H1 (cell line): Measurements from ENCODE around the gene SLC22A23. TPM values are rescaled to one million over a fixed set of nuclear protein-coding genes. Genes with fewer than 3 reads are reported as not detected.

ENCODE experiments used
- CTCF ChIA-PET: fragments of 300-600 bp; sonication (Branson Sonifier 250); formaldehyde crosslinking; loops from one replicate; lab custom pipeline; 2021; ENCODE audit not compliant: partially characterized antibody; lab: Charles Lee
- POLR2A ChIA-PET: fragments of 300-600 bp; sonication (Branson Sonifier 250); formaldehyde crosslinking; loops from one replicate; lab custom pipeline; 2021; ENCODE audit warnings: inconsistent platforms; ENCODE audit not compliant: partially characterized antibody; lab: Charles Lee
- DNase-seq, 2 experiments: peaks; one replicate each; pipeline versions ENCODE4 v3.0.0 to v3.0.0-alpha.2; 2010 to 2022; ENCODE audit warnings: low spot score in 2 of 2, low read depth in 1 of 2, mixed read lengths in 1 of 2
- FAIRE-seq: peaks from 2 replicates; lab custom pipeline; 2011; peaks lifted over from hg19 to GRCh38; lab: Jason Lieb, UNC
- H2AFZ ChIP-seq: 2 replicates; pipeline ENCODE4 v1.8.1; 2012; ENCODE audit warnings: low read length, inconsistent platforms
- H2AK5ac ChIP-seq: 2 replicates; pipeline ENCODE4 v1.6.1; 2013; ENCODE audit warnings: low read depth, low read length
- H2BK120ac ChIP-seq: replicated peaks from 2 replicates; pipeline ENCODE3; 2013; ENCODE audit warnings: low read depth, low read length, inconsistent platforms
- H2BK12ac ChIP-seq: 2 replicates; pipeline ENCODE4 v1.6.1; 2013; ENCODE audit warnings: low read depth, low read length
- H2BK15ac ChIP-seq: 2 replicates; pipeline ENCODE4 v1.6.1; 2013; ENCODE audit warnings: low read length
- H2BK20ac ChIP-seq: 2 replicates; pipeline ENCODE4 v1.6.1; 2013; ENCODE audit warnings: low read length
- H2BK5ac ChIP-seq: 2 replicates; pipeline ENCODE4 v1.6.1; 2013; ENCODE audit warnings: low read depth, low read length
- H3K14ac ChIP-seq: 2 replicates; pipeline ENCODE4 v1.6.1; 2013; ENCODE audit warnings: inconsistent platforms; ENCODE audit not compliant: insufficient read length
- H3K18ac ChIP-seq: 2 replicates; pipeline ENCODE4 v1.6.1; 2013; ENCODE audit warnings: low read length; ENCODE audit errors: extremely low read depth
- H3K23ac ChIP-seq: 2 replicates; pipeline ENCODE4 v1.6.1; 2013; ENCODE audit warnings: inconsistent platforms; ENCODE audit not compliant: insufficient read length
- H3K23me2 ChIP-seq: 2 replicates; pipeline ENCODE4 v1.6.1; 2013; ENCODE audit warnings: low read depth, low read length
- H3K27ac ChIP-seq: 2 replicates; pipeline ENCODE4 v1.6.1; 2011; ENCODE audit warnings: low read depth, low read length, inconsistent platforms
- H3K27me3 ChIP-seq, 4 experiments: replicated peaks in 1 of 4; 1 replicate in 1 of 4; 2 replicates in 3 of 4; pipeline versions ENCODE4 v1.6.1 to v1.8.1; 2011 to 2013; ENCODE audit warnings: low read length in 3 of 4, mild to moderate bottlenecking in 3 of 4, inconsistent platforms in 2 of 4, mixed read lengths in 2 of 4, moderate library complexity in 1 of 4; ENCODE audit not compliant: control insufficient read depth in 3 of 4, insufficient read depth in 3 of 4; ENCODE audit errors: extremely low read depth in 1 of 4
- H3K36me3 ChIP-seq, 4 experiments: 2 replicates each; pipeline versions ENCODE4 v1.6.1 to v1.8.1; 2011 to 2013; ENCODE audit warnings: mild to moderate bottlenecking in 4 of 4, low read length in 3 of 4, moderate library complexity in 2 of 4, control low read depth in 1 of 4, inconsistent platforms in 1 of 4; ENCODE audit not compliant: insufficient read depth in 4 of 4, control insufficient read depth in 2 of 4
- H3K4ac ChIP-seq: replicated peaks from 2 replicates; pipeline ENCODE3; 2013; ENCODE audit warnings: low read length, low read depth, mixed read lengths, inconsistent platforms; ENCODE audit not compliant: insufficient read length
- H3K4me1 ChIP-seq, 4 experiments: replicated peaks in 1 of 4; 1 replicate in 1 of 4; 2 replicates in 3 of 4; pipeline versions ENCODE4 v1.6.1 to v1.8.1; 2011 to 2013; ENCODE audit warnings: low read length in 3 of 4, inconsistent platforms in 2 of 4, mixed read lengths in 1 of 4; ENCODE audit not compliant: insufficient read depth in 4 of 4, control insufficient read depth in 3 of 4
- H3K4me2 ChIP-seq, 2 experiments: 2 replicates each; pipeline versions ENCODE4 v1.6.1 to v1.8.1; 2011 to 2013; ENCODE audit warnings: low read depth in 2 of 2, low read length in 2 of 2, control low read depth in 1 of 2, inconsistent platforms in 1 of 2, mild to moderate bottlenecking in 1 of 2; ENCODE audit not compliant: insufficient read depth in 1 of 2
- H3K4me3 ChIP-seq, 4 experiments: fragments of 200-600, 300-600 bp in 1 of 4; sonication (generic), shearing (Covaris generic), sonication (Bioruptor Twin) in 1 of 4; 2 replicates each; pipeline versions ENCODE4 v1.5.1 to v1.8.1; 2011 to 2016; ENCODE audit warnings: low read length in 4 of 4, low read depth in 3 of 4, control low read depth in 2 of 4, inconsistent platforms in 2 of 4, mild to moderate bottlenecking in 2 of 4, mixed read lengths in 1 of 4, moderate library complexity in 1 of 4; ENCODE audit not compliant: insufficient read depth in 2 of 4; ENCODE audit errors: extremely low read depth in 1 of 4
- H3K56ac ChIP-seq: replicated peaks from 2 replicates; pipeline ENCODE3; 2013; ENCODE audit warnings: low read depth, mild to moderate bottlenecking, mixed read lengths, low read length, inconsistent platforms; ENCODE audit not compliant: insufficient read length
- H3K79me1 ChIP-seq: 2 replicates; pipeline ENCODE4 v1.6.1; 2013; ENCODE audit warnings: low read depth, low read length, control low read depth
- H3K79me2 ChIP-seq, 2 experiments: 2 replicates each; pipeline versions ENCODE4 v1.6.1 to v1.8.1; 2012 to 2013; ENCODE audit warnings: low read length in 2 of 2, mild to moderate bottlenecking in 2 of 2, inconsistent platforms in 1 of 2; ENCODE audit not compliant: insufficient read depth in 2 of 2, control insufficient read depth in 1 of 2
- H3K9ac ChIP-seq, 4 experiments: replicated peaks in 1 of 4; 1 replicate in 1 of 4; 2 replicates in 3 of 4; pipeline versions ENCODE4 v1.6.1 to v1.8.1; 2011 to 2013; ENCODE audit warnings: low read depth in 3 of 4, low read length in 3 of 4, control low read depth in 2 of 4, mild to moderate bottlenecking in 2 of 4, moderate library complexity in 2 of 4, inconsistent platforms in 1 of 4; ENCODE audit errors: extremely low read depth in 1 of 4
- H3K9me3 ChIP-seq, 2 experiments: 2 replicates each; pipeline versions ENCODE4 v1.6.1 to v1.8.1; 2012 to 2013; ENCODE audit warnings: mild to moderate bottlenecking in 2 of 2, moderate library complexity in 2 of 2, control low read depth in 1 of 2, inconsistent platforms in 1 of 2, low read depth in 1 of 2, low read length in 1 of 2, mixed read lengths in 1 of 2; ENCODE audit not compliant: insufficient read depth in 2 of 2
- H4K20me1 ChIP-seq, 2 experiments: replicated peaks in 1 of 2; 2 replicates each; pipeline versions ENCODE3 to v1.8.1; 2011 to 2013; ENCODE audit warnings: inconsistent platforms in 2 of 2, low read length in 2 of 2, mild to moderate bottlenecking in 1 of 2; ENCODE audit not compliant: insufficient read depth in 2 of 2, control insufficient read depth in 1 of 2
- H4K5ac ChIP-seq: 2 replicates; pipeline ENCODE4 v1.6.1; 2013; ENCODE audit warnings: low read length, low read depth, mixed read lengths, inconsistent platforms; ENCODE audit not compliant: insufficient read length
- H4K8ac ChIP-seq: 2 replicates; pipeline ENCODE4 v1.8.0; 2013; ENCODE audit warnings: mild to moderate bottlenecking, moderate library complexity, low read length, inconsistent platforms; ENCODE audit not compliant: insufficient read depth; ENCODE audit errors: extremely low read depth
- H4K91ac ChIP-seq: replicated peaks from 2 replicates; pipeline ENCODE3; 2013; ENCODE audit warnings: low read length, mixed read lengths, inconsistent platforms; ENCODE audit not compliant: insufficient read length
- ASH2L ChIP-seq: fragments of 200-600, 300-600 bp; sonication (generic); IDR thresholded peaks from one replicate; pipeline ENCODE4 v1.7.1; 2017; ENCODE audit warnings: low read length
- CREB1 ChIP-seq: IDR thresholded peaks from 2 replicates; pipeline ENCODE4 v1.6.1; 2012; ENCODE audit warnings: inconsistent platforms
- E2F6 ChIP-seq: IDR thresholded peaks from 2 replicates; pipeline ENCODE4 v1.6.1; 2012; ENCODE audit warnings: inconsistent platforms
- HDAC2 ChIP-seq, 2 experiments: fragments of 300-600 bp in 1 of 2; sonication (generic) in 1 of 2; IDR thresholded peaks; 2 replicates each; pipeline ENCODE4 v1.6.1; 2011 to 2012; ENCODE audit warnings: low read depth in 2 of 2, low read length in 2 of 2, mild to moderate bottlenecking in 2 of 2, moderate library complexity in 2 of 2, borderline replicate concordance in 1 of 2, inconsistent platforms in 1 of 2
- MAX ChIP-seq: IDR thresholded peaks from 2 replicates; pipeline ENCODE4 v1.6.1; 2012; ENCODE audit warnings: inconsistent platforms
- SIN3A ChIP-seq, 2 experiments: IDR thresholded peaks in 1 of 2; conservative IDR thresholded peaks in 1 of 2; 2 replicates each; pipeline ENCODE4 v1.6.1; 2011 to 2012; ENCODE audit warnings: low read length in 2 of 2, improper control_type of control experiment in 1 of 2, low read depth in 1 of 2, mild to moderate bottlenecking in 1 of 2
- TAF7 ChIP-seq: optimal IDR thresholded peaks from 2 replicates; pipeline ENCODE3; 2011; ENCODE audit warnings: low read depth, mild to moderate bottlenecking, inconsistent platforms, low read length, moderate library complexity, borderline replicate concordance
- WGBS, 2 experiments: shearing (Covaris generic) in 1 of 2; methylation state at CpG; one replicate each; pipeline versions ENCODE4 v1.1.6 to v1.1.7; 2013 to 2015; ENCODE audit warnings: low lambda C conversion rate in 2 of 2, mixed read lengths in 2 of 2, inconsistent platforms in 1 of 2, low coverage in 1 of 2, missing lambda C conversion rate in 1 of 2; ENCODE audit not compliant: insufficient replicate concordance in 2 of 2, insufficient coverage in 1 of 2, insufficient read length in 1 of 2; ENCODE audit errors: extremely low coverage in 1 of 2, missing lambda C conversion rate in 1 of 2; 5-methylcytosine and 5-hydroxymethylcytosine counted together
- polyA plus RNA-seq, 7 experiments: library from polyadenylated mRNA; depleted of rRNA in 3 of 7; stranded (reverse) in 5 of 7; unstranded in 2 of 7; fragments of >200 nt in 5 of 7; fragments of 200-250 nt in 2 of 7; gene quantifications; 1 replicate in 5 of 7; 2 replicates in 1 of 7; 4 replicates in 1 of 7; pipeline versions ENCODE4 v1.2.1 to v1.2.3, GENCODE V29; 2011 to 2013; ENCODE audit warnings: missing spikeins in 2 of 7, mixed read lengths in 2 of 7
- total RNA-seq: library from RNA; stranded (reverse); fragmentation: NEBNext Ultra II Directional; extraction: Animal tissue kit (Norgen Biotek cat#: 25700); gene quantifications from 2 replicates; pipeline ENCODE4 v1.2.1, GENCODE V29; 2021

The SLC22A23 gene
- total and polyA plus RNA-seq, 2 of the 8 experiments (the other 6 are each of a cell fraction or from before 2014, with no cell fraction given), result 9.9 to 38.4 TPM

GRCh38 chr6:3259491-3259958, 197.3 kb downstream of the SLC22A23 start:
- Histone ChIP-seq H3K4me2 (peak overlapping the region; percentile 68 to 80), H2BK5ac (peak overlapping the region; percentile 79), H2BK20ac (no peak overlapping the region), H2AK5ac (no peak overlapping the region; the same call in 1 of the 2 replicates), H3K18ac (peak overlapping the region; percentile 95), H4K20me1 (peaks cover 13 to 29% of the 10 kb centered on the region in 2 experiments), H3K56ac (peak overlapping the region; percentile 43), H3K23me2 (peaks cover 7% of the 10 kb centered on the region; the same call in 1 of the 2 replicates), H3K9ac (peak overlapping the region in 3 of 4 experiments; percentile 0 to 74 (median 58); a peak in 6 of 7 replicates), H3K4me3 (peak overlapping the region; percentile 84 to 93 (median 91)), H3K27ac (no peak overlapping the region), H2AFZ (no peak overlapping the region), H3K4me1 (peaks cover 3 to 9% (median 7%) of the 10 kb centered on the region in 4 experiments; a peak in 4 of 7 replicates), H4K91ac (no peak overlapping the region), H3K23ac (no peak overlapping the region), H2BK120ac (no peak overlapping the region), H3K4ac (no peak overlapping the region), H2BK12ac (no peak overlapping the region), H3K9me3 (no peaks in the 10 kb centered on the region), H4K8ac (no peak overlapping the region)
- FAIRE-seq (no peak), DNase-seq (no peak)
- POLR2A ChIA-PET, result interaction anchor here (0.8 to 2.8 kb wide), 15 partner anchors 8 to 270 kb away, joined by 3 to 14 read pairs (median 4); partner anchors contain the start of gene TUBB2A
- CTCF ChIA-PET, result interaction anchor here (0.7 to 3.2 kb wide), 11 partner anchors 8 to 101 kb away, joined by 3 to 12 read pairs (median 4); no protein-coding TSS in a partner anchor
- WGBS, 2 experiments, result 5% methylated on average over 21 of the region's 21 CpGs; no CpG with 5 or more reads in 1 of the 2 experiments
- peak; percentile 73 for TF ChIP-seq E2F6
- TF ChIP-seq TAF7, result no peak
- TF ChIP-seq SIN3A (conservative IDR thresholded peaks at IDR 0.05 in 1 of 2, IDR thresholded peaks at IDR 0.05 in 1 of 2; ENCODE audit: low read depth in 1 of 2, low read length in 2 of 2), result peak; percentile 22 to 73; a peak in 2 of 4 replicates
- TF ChIP-seq ASH2L, result peak; percentile 64
- peak in 1 of 2 experiments; percentile 50; a peak in 1 of 4 replicates for TF ChIP-seq HDAC2 (IDR thresholded peaks at IDR 0.05; ENCODE audit: borderline replicate concordance in 1 of 2, low read depth in 2 of 2, low read length in 2 of 2)
- peak; percentile 84 for TF ChIP-seq MAX
- TF ChIP-seq CREB1, result no peak
- TF ChIP-seq, all 59 proteins: peak for 5
- Histone ChIP-seq H3K27me3 (no peaks in the 10 kb centered on the region), H3K79me2 (peaks cover 8 to 52% of the 10 kb centered on the region in 2 experiments; a peak in 3 of 4 replicates), H3K14ac (no peak overlapping the region), H2BK15ac (no peak overlapping the region), H3K36me3 (peaks cover 6 to 17% (median 12%) of the 10 kb centered on the region in 4 experiments; a peak in 7 of 8 replicates), H3K79me1 (peaks cover 20% of the 10 kb centered on the region), H4K5ac (no peak overlapping the region)
